B cell (primary cell): ENCODE data around the gene ZFX. TPM values are rescaled to one million over a fixed set of nuclear protein-coding genes. Genes with fewer than 3 reads are reported as not detected.

Source experiments
- ATAC-seq: fragments of 200-7000 bp; cut with Tn5 transposase; one replicate; pipeline ENCODE4 v1.10.0; 2021; ENCODE audit warnings: low read depth, mild to moderate bottlenecking, moderate number of reproducible peaks, moderate library complexity
- CTCF ChIA-PET: fragments of 350-600 bp; sonication (Branson Sonifier 250); formaldehyde crosslinking; loops from one replicate; lab custom pipeline; 2021; ENCODE audit warnings: antibody characterized with exemption, inconsistent platforms; lab: Charles Lee
- POLR2A ChIA-PET: fragments of 350-600 bp; sonication (Branson Sonifier 250); formaldehyde crosslinking; loops from one replicate; lab custom pipeline; 2021; ENCODE audit warnings: antibody characterized with exemption; lab: Charles Lee
- DNase-seq: peaks from one replicate; pipeline ENCODE4 v3.0.0; 2013
- H2AFZ ChIP-seq: 2 replicates; pipeline ENCODE4 v1.6.1; 2012; ENCODE audit warnings: mild to moderate bottlenecking, low read depth, low read length; ENCODE audit not compliant: insufficient read depth, poor library complexity, severe bottlenecking
- H3K27ac ChIP-seq, 2 donors: 1 replicate in 1 of 2; 2 replicates in 1 of 2; pipeline ENCODE4 v1.5.1; 2012 to 2013; ENCODE audit warnings: low read length in 2 of 2, mild to moderate bottlenecking in 2 of 2, moderate library complexity in 1 of 2
- H3K27me3 ChIP-seq, 4 experiments: fragments of 200-600 bp in 1 of 4; sonication (generic) in 1 of 4; replicated peaks in 1 of 4; 1 replicate in 2 of 4; 2 replicates in 2 of 4; pipeline versions ENCODE4 v1.6.1 to v1.7.0; 2013 to 2016; ENCODE audit warnings: low read length in 3 of 4, mild to moderate bottlenecking in 2 of 4, mixed read lengths in 1 of 4, moderate library complexity in 1 of 4; ENCODE audit not compliant: insufficient read depth in 4 of 4, control insufficient read depth in 3 of 4; ENCODE audit errors: control extremely low read depth in 1 of 4
- H3K36me3 ChIP-seq, 2 experiments: replicated peaks in 1 of 2; 1 replicate in 1 of 2; 2 replicates in 1 of 2; pipeline versions ENCODE4 v1.6.1 to v1.7.1; 2013; ENCODE audit warnings: low read length in 1 of 2; ENCODE audit not compliant: insufficient read depth in 2 of 2, control insufficient read depth in 1 of 2; ENCODE audit errors: control extremely low read depth in 1 of 2, extremely low read depth in 1 of 2
- H3K4me1 ChIP-seq, 2 donors: fragments of 200-600 bp in 1 of 2; sonication (generic) in 1 of 2; 1 replicate in 1 of 2; 2 replicates in 1 of 2; pipeline versions ENCODE4 v1.5.1 to v1.6.1; 2013 to 2017; ENCODE audit warnings: low read length in 2 of 2; ENCODE audit not compliant: control insufficient read depth in 2 of 2, insufficient read depth in 2 of 2
- H3K4me2 ChIP-seq: replicated peaks from 2 replicates; pipeline ENCODE3; 2012; ENCODE audit warnings: mild to moderate bottlenecking, low read depth, low read length; ENCODE audit not compliant: poor library complexity, severe bottlenecking
- H3K4me3 ChIP-seq, 5 experiments: fragments of 200-600 bp in 1 of 5; sonication (generic) in 1 of 5; 1 replicate in 3 of 5; 2 replicates in 2 of 5; pipeline versions ENCODE4 v1.5.1 to v1.7.0; 2011 to 2016; ENCODE audit warnings: low read length in 4 of 5, mild to moderate bottlenecking in 4 of 5, low read depth in 2 of 5, control low read depth in 1 of 5, moderate library complexity in 1 of 5; ENCODE audit not compliant: insufficient read depth in 1 of 5; ENCODE audit errors: control extremely low read depth in 1 of 5, extremely low read depth in 1 of 5
- H3K79me2 ChIP-seq: fragments of 200-600 bp; sonication (generic); one replicate; pipeline ENCODE4 v1.6.0; 2016; ENCODE audit warnings: low read length; ENCODE audit not compliant: control insufficient read depth, insufficient read depth
- H3K9ac ChIP-seq: fragments of 200-600 bp; sonication (generic); 2 replicates; pipeline ENCODE4 v1.6.1; 2017; ENCODE audit warnings: mild to moderate bottlenecking, low read length, moderate library complexity
- H3K9me3 ChIP-seq, 3 donors: one replicate each; pipeline versions ENCODE4 v1.6.1 to v1.7.1; 2013; ENCODE audit warnings: low read length in 2 of 3; ENCODE audit not compliant: control insufficient read depth in 2 of 3, insufficient read depth in 1 of 3; ENCODE audit errors: control extremely low read depth in 1 of 3
- H4K20me1 ChIP-seq: 2 replicates; pipeline ENCODE4 v1.6.0; 2012; ENCODE audit warnings: mild to moderate bottlenecking, low read length; ENCODE audit not compliant: insufficient read depth, control insufficient read depth, poor library complexity, severe bottlenecking
- H3K27ac Mint-ChIP-seq: one replicate; pipeline ENCODE4 v1.8.0; 2021; ENCODE audit warnings: mixed read lengths
- H3K27me3 Mint-ChIP-seq: one replicate; pipeline ENCODE4 v1.8.0; 2021; ENCODE audit warnings: mixed read lengths
- H3K4me1 Mint-ChIP-seq: one replicate; pipeline ENCODE4 v1.8.0; 2021; ENCODE audit warnings: mixed read lengths
- H3K4me3 Mint-ChIP-seq: one replicate; pipeline ENCODE4 v1.8.0; 2021; ENCODE audit warnings: mixed read lengths
- H3K9me3 Mint-ChIP-seq: one replicate; pipeline ENCODE4 v1.8.0; 2022; ENCODE audit warnings: mixed read lengths; ENCODE audit not compliant: insufficient read depth
- EZH2 ChIP-seq: IDR thresholded peaks from 2 replicates; pipeline ENCODE4 v1.6.1; 2012; ENCODE audit warnings: borderline replicate concordance, low read depth, mild to moderate bottlenecking, moderate library complexity, low read length; ENCODE audit not compliant: insufficient read depth, poor library complexity, severe bottlenecking
- WGBS: methylation state at CpG from one replicate; pipeline ENCODE4 v1.1.5; 2013; ENCODE audit warnings: missing lambda C conversion rate; ENCODE audit not compliant: insufficient coverage; 5-methylcytosine and 5-hydroxymethylcytosine counted together
- intact Hi-C: fragments of 100-400 bp; cut with micrococcal nuclease; formaldehyde crosslinking; loops from one replicate; pipeline ENCODE4 v1.10.0; 2022
- polyA plus RNA-seq: library from polyadenylated mRNA; depleted of rRNA; stranded (reverse); fragments of >200 nt; gene quantifications from 2 replicates; pipeline ENCODE4 v1.2.3, GENCODE V29; 2012
- total RNA-seq, 2 donors: library from RNA; stranded (reverse); fragments of 120-200 nt in 1 of 2; gene quantifications; 1 replicate in 1 of 2; 2 replicates in 1 of 2; pipeline versions ENCODE4 v1.2.3 to v1.2.4, GENCODE V29; 2013 to 2022
- TF ChIP-seq, protein P1 (sequence below): fragments of 200-600 bp; IDR thresholded peaks from one replicate; pipeline ENCODE4 v1.8.0; 2022; ENCODE audit warnings: antibody characterized with exemption, mild to moderate bottlenecking

ZFX gene
- total and polyA plus RNA-seq, 2 donors (not counting 1 experiment from before 2014, with no cell fraction given) = 31.3 to 81.8 TPM

DNA sequence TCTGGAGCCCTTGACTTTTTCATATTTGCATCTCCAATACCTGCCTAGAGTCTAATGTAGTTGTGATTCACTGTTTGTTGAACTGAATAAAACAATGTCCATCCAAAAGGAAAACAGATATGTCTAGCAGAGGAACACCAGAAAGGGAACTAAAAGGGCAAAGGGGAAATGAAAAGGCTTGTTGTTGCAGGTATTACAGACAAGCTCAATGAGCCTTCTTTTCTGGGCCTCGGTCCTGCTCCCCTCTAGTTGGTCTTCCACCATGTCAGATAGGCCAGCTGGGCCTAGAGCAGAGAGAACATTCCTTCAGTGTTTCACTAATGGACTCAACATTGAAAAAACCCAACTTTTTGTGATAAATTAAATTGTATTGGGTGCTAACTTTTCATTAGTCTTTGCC is 55.4 kb downstream of the ZFX start:
- H3K79me2 ChIP-seq = peaks cover 67% of the 10 kb centered on the region
- Mint-ChIP-seq H3K4me1 (peaks cover 37% of the 10 kb centered on the region), H3K4me3 (no peak overlapping the region), H3K27ac (peak overlapping the region; percentile 27), H3K27me3 (no peaks in the 10 kb centered on the region), H3K9me3 (no peaks in the 10 kb centered on the region)
- POLR2A ChIA-PET = no interaction called here
- no peak overlapping the region for H3K9ac ChIP-seq
- peak; percentile 13 for DNase-seq
- no peak overlapping the region for H3K4me3 ChIP-seq
- TF ChIP-seq EZH2 = no peak
- TF ChIP-seq, protein P1, sequence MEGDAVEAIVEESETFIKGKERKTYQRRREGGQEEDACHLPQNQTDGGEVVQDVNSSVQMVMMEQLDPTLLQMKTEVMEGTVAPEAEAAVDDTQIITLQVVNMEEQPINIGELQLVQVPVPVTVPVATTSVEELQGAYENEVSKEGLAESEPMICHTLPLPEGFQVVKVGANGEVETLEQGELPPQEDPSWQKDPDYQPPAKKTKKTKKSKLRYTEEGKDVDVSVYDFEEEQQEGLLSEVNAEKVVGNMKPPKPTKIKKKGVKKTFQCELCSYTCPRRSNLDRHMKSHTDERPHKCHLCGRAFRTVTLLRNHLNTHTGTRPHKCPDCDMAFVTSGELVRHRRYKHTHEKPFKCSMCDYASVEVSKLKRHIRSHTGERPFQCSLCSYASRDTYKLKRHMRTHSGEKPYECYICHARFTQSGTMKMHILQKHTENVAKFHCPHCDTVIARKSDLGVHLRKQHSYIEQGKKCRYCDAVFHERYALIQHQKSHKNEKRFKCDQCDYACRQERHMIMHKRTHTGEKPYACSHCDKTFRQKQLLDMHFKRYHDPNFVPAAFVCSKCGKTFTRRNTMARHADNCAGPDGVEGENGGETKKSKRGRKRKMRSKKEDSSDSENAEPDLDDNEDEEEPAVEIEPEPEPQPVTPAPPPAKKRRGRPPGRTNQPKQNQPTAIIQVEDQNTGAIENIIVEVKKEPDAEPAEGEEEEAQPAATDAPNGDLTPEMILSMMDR = no peak
- peak overlapping the region; percentile 43 for H3K4me2 ChIP-seq
- intact Hi-C loops = loop anchor here (5.0 kb wide), 1 partner anchor 38 kb away; no protein-coding TSS in a partner anchor
- ATAC-seq = no peak
- no CpG with 5 or more reads among the region's 1 CpG for WGBS
- H3K27ac ChIP-seq = peak overlapping the region in 1 of 2 donors; percentile 70
- peaks cover 2 to 14% of the 10 kb centered on the region in 2 experiments for H3K36me3 ChIP-seq
- no peak overlapping the region for H2AFZ ChIP-seq
- no peaks in the 10 kb centered on the region for H3K9me3 ChIP-seq
- H3K27me3 ChIP-seq = no peaks in the 10 kb centered on the region
- peaks cover 10 to 14% of the 10 kb centered on the region in 2 donors for H3K4me1 ChIP-seq
- CTCF ChIA-PET = no interaction called here
- H4K20me1 ChIP-seq = peaks cover 55% of the 10 kb centered on the region

DNA sequence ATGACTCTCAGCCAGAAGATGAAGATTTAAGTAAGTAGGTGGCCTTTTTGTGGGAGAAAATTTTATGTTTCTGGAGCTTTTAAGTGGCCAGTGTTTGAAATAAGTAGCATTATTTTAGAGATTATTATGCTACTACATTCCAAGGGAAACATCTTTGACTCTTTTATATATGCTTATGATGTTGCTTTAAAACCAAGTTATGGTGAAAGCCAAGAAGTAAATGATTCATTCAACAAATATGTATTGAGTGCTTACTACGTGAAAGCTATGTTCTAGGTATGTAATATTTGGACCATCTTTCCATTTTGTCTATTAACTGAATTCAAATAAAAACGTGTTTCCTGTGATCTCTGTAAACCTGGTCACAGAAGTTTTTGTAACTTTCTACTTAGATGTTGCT is 58.3 kb downstream of the ZFX start:
- no peak for TF ChIP-seq EZH2
- TF ChIP-seq, protein P1 = no peak
- Histone ChIP-seq H3K79me2 (peaks cover 47% of the 10 kb centered on the region), H3K9me3 (no peaks in the 10 kb centered on the region), H3K4me2 (no peak overlapping the region), H3K27me3 (no peaks in the 10 kb centered on the region), H2AFZ (no peak overlapping the region), H3K4me1 (peaks cover 10 to 14% of the 10 kb centered on the region in 2 donors), H3K36me3 (peaks cover 0 to 26% of the 10 kb centered on the region in 2 experiments), H4K20me1 (peaks cover 38% of the 10 kb centered on the region), H3K4me3 (no peak overlapping the region), H3K9ac (no peak overlapping the region), H3K27ac (no peak overlapping the region)
- no peak for ATAC-seq
- intact Hi-C loops = no loop called here
- H3K4me1 Mint-ChIP-seq = peaks cover 22% of the 10 kb centered on the region
- DNase-seq = no peak
- no peak overlapping the region for H3K27ac Mint-ChIP-seq
- H3K9me3 Mint-ChIP-seq = no peaks in the 10 kb centered on the region
- no peaks in the 10 kb centered on the region for H3K27me3 Mint-ChIP-seq
- no peak overlapping the region for H3K4me3 Mint-ChIP-seq
- no CpG with 5 or more reads among the region's 2 CpGs for WGBS
- CTCF ChIA-PET = no interaction called here
- POLR2A ChIA-PET = no interaction called here
